CMK (cell line): ENCODE results near the gene SBK1.
"Not testable (repeated sequence)": the region's sequence is repeated elsewhere in the genome, so short reads cannot be mapped to it uniquely, and the experiment has no call there.

Experiments
- DNase-seq: peaks from one replicate; pipeline ENCODE4 v3.0.0-alpha.2; 2010; ENCODE audit warnings: low read depth

The SBK1 gene

DNA sequence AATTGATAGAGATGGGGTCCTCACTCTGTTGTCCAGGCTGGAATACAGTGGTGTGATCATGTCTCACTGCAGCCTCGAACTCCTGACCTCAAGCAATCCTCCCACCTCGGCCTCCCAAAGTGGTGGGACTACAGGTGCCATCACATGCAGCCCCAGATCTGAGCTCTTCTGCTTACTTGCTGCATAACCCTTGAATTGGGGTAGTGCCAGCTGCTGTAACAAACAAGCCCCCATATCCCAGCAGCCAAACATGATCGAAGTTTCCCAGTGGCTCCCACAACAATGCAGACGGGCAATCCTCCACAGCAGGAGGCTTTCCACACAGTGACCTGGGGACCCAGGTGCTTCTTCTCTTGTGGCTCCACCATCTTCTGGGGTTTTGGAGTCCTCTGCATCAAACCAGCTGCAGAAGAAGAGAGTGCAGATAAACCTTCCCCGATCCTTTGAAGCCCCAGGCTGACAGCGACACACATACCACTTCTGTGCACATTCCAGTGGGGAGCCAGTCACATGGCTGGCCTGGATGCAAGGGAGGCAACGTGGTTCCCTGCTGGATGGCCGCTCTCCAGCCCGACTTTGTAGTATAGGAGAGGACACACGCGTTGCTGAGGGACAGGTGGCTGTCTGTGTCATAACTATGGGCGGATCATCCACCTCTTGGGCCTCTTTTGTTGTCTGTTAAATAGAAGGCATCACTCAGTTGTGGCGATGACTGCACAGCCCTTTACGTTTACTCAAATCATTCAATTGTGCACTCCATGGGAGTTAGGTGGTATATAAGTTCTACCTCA is 16.7 kb downstream of the SBK1 start:
- no peak for DNase-seq

DNA sequence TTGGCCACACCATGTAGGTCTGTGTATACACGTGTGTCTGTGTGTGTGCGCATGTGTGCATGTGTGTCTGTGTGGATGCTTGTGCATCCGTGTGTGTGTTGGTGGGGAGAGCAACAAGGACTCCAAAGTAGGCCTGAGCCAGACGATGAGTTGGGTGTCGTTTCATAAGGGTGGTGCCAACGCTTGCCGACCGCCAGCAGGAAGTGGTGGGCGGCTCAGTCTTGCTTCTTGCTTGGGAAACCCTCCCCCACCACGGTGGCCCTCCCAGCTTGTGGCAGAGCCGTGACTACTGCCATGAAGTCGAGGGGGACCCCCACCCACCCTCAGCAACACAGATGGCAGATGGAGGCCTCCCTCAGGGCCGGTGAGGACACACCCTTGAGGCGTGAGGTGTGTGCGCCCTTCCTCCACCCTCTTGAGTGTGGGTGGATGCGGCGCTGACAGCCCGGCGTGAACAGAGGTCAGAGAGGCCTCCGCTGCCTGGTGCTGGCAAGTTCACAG is 17.5 kb downstream of the SBK1 start:
- no peak for DNase-seq

DNA sequence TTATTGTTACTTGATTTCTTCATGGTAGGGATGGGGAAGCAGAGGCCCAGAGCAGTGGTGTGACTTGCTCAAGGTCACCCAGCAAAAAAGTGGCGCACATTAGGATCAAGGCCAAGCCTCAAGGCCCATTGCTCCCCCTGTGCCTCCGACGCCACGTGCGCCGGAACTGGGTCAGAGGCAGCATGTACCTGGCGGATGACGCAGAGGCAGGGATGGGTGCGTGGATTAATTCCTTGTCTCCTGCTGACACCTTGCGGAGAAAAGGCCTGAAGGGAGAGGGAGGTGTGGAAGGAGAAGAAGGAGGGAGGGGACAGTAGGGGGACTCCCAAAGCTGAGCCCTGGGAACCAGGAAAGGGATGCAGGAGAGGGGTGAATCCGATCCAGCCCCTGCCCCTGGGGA is 18.5 kb downstream of the SBK1 start:
- DNase-seq = no peak

DNA sequence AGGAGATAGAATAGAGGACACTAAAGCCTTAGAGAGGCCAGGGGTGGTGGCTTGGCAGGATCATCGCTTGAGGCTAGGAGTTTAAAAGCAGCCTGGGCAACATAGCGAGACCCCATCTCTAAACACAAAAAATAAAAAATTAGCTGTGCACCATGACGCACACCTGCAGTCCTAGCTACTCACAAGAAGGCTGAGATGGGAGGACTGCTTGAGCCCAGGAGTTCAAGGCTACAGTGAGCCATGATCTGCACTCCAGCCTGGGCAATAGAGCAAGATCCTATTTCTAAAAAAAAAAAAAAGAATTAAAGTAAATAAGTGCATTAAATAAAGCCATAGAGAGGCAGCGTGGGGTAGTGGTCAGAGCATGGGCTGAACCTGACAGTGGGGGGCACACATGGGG is 19.1 kb downstream of the SBK1 start:
- no peak for DNase-seq

- no peak for DNase-seq
Measured at GRCh38 chr16:28311913-28312312, 19.6 kb downstream of the SBK1 start.

- no peak for DNase-seq
Measured at GRCh38 chr16:28312327-28312726, 20.0 kb downstream of the SBK1 start.

- DNase-seq = no peak
Measured at GRCh38 chr16:28313587-28313986, 21.3 kb downstream of the SBK1 start.

DNA sequence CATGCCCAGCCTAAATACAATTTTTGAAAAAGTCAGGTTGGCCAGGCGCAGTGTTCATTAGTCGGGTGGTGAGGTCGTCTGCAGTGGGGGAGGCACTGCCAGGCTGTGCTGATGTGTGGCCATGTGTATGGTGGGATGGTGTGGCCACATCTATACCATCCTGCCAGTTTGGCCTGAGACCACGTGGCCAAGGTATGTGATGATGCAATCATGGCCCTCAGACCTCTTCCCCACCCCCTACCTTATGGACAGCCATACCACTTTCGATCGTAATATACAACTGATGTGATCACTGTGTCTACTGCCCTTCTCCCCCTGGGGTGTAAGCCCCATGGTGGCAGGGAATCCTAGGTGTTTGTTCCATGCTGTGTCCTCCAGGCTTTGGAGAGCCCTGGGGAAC is 23.7 kb downstream of the SBK1 start:
- no peak for DNase-seq

GRCh38 chr16:28317040-28317880 is 24.9 kb downstream of the SBK1 start:
- no peak for DNase-seq

- no peak for DNase-seq
Measured at GRCh38 chr16:28318042-28318744, 25.9 kb downstream of the SBK1 start.

GRCh38 chr16:28319476-28320022 is 27.2 kb downstream of the SBK1 start:
- no peak for DNase-seq

GRCh38 chr16:28320023-28320561 is 27.8 kb downstream of the SBK1 start:
- no peak for DNase-seq

DNA sequence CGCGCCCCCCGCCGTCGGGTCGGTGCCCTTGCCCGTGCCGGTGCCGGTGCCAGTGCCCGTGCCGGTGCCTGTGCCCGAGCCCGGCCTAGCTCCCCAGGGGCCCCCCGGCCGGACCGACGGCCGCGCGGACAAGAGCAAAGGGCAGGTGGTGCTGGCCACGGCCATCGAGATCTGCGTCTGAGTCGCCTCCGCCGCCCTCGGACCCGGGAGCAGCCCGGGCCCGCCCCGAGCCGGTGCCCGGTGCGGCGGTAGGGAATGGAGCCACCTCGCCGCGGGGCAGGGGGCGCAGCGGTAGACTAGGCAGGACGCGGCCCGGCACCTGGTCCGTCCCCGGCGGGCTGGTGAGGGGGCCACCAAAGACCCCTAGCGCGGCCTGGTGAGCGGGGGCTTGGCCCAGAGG is 28.4 kb downstream of the SBK1 start:
- no peak for DNase-seq

GRCh38 chr16:28321700-28322411 is 29.5 kb downstream of the SBK1 start:
- no peak for DNase-seq

- DNase-seq = no peak
Measured at GRCh38 chr16:28324235-28324886, 32.0 kb downstream of the SBK1 start.

- no peak for DNase-seq
Measured at GRCh38 chr16:28324887-28325279, 32.6 kb downstream of the SBK1 start.

DNA sequence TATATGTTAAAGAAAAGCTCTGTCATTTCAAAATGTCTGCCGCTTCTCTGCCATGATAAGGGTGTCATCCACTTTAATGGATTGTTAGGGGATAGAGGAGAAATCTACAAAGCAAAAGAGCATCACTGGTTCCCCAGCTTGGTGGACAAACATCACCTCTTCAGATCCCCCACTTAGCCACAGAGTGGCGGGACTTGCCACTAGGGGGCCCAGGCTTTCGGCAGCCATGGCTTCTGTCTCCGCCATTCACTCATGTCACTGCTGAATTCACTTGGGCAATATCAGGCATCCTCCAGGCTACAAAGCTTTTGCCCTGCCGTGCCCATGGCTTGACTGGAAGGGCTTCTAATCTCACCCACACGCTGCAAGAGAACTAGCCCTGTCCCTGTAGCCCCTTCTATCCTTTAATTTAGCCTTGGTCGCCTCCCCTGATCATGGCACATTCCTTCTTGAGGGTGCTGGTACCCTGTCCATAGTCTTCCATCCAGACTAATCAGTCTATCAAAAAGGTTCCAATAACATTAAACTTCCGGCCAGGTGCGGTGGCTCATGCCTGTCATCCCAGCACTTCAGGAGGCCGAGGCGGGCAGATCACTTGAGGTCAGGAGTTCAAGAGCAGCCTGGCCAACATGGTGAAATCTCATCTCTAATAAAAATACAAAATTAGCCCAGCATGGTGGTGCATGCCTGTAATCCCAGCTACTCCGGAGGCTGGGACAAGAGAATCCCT is 34.7 kb downstream of the SBK1 start:
- DNase-seq = no peak

- DNase-seq = peak; percentile 45
Measured at GRCh38 chr16:28330232-28330631, 37.9 kb downstream of the SBK1 start.

DNA sequence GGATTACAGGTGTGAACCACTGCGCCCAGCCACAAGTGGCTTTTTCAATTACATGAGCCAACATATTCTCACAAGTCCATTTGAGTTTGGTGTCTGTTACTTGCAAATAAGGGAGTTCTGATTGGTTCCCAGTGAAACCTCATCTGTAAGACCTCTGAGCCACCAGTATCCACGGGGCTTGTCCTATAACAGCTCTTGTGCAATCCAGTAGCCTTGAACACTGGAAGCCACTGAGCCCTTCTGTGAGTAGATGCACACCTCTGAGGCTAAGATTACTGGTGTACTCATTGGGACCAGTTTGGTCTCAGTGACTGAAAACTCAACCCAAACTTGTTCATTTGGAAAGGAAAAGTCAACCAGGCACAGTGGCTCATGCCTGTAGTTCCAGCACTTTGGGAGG is 38.7 kb downstream of the SBK1 start:
- DNase-seq = not testable (repeated sequence)

DNA sequence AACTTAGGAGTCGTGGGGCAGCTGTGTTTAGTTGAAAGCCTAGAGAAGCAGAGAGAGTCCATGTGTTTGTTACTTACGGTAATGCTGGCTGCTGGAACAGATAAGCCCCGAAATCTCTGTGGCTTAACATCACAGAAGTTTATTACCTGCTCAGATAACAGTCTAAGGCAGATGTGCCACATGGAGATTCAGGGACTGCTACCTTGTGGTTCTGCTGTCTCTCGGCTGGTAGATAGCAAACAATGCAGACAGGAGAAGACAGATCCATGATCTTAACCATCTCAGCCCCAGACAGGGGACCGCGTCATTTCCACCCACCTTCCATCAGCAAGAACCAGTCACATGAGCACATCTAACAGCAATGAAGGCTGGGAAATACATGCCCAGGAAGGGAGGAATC is 40.3 kb downstream of the SBK1 start:
- not testable (repeated sequence) for DNase-seq
